GM23338 (cell line): ENCODE data around the gene PLS1. TPM values are rescaled to one million over a fixed set of nuclear protein-coding genes. Genes with fewer than 3 reads are reported as not detected.

ENCODE experiments used
- ATAC-seq: fragments of 200-7000 bp; cut with Tn5 transposase; 3 replicates; pipeline ENCODE4 v1.9.1; 2020
- DNase-seq: peaks from one replicate; pipeline ENCODE4 v3.0.0-alpha.2; 2015; ENCODE audit warnings: low spot score
- H2AFZ ChIP-seq: fragments of 200-600 bp; sonication (generic); 2 replicates; pipeline ENCODE4 v1.8.0; 2016; ENCODE audit warnings: antibody characterized with exemption, mild to moderate bottlenecking, moderate library complexity
- H3F3A ChIP-seq: fragments of 200-600 bp; sonication (generic); replicated peaks from 2 replicates; pipeline ENCODE4 v1.8.0; 2017; ENCODE audit warnings: antibody characterized with exemption, mixed run types, low read depth
- H3K27ac ChIP-seq: fragments of 200-600 bp; sonication (generic); 2 replicates; pipeline ENCODE4 v1.6.1; 2016; ENCODE audit warnings: low read depth
- H3K27me3 ChIP-seq: fragments of 200-600 bp; sonication (generic); 2 replicates; pipeline ENCODE4 v1.8.0; 2016; ENCODE audit warnings: mild to moderate bottlenecking, mixed run types, moderate library complexity; ENCODE audit not compliant: insufficient read depth
- H3K36me3 ChIP-seq: fragments of 200-600 bp; sonication (generic); 2 replicates; pipeline ENCODE4 v1.8.0; 2016; ENCODE audit warnings: mild to moderate bottlenecking; ENCODE audit not compliant: insufficient read depth
- H3K4me1 ChIP-seq: fragments of 200-600 bp; sonication (generic); 2 replicates; pipeline ENCODE4 v1.8.0; 2016; ENCODE audit warnings: mild to moderate bottlenecking, moderate library complexity; ENCODE audit not compliant: insufficient read depth
- H3K4me2 ChIP-seq: fragments of 200-600 bp; sonication (generic); 2 replicates; pipeline ENCODE4 v1.7.1; 2017; ENCODE audit warnings: mixed run types
- H3K4me3 ChIP-seq: fragments of 200-600 bp; sonication (generic); 2 replicates; pipeline ENCODE4 v1.6.1; 2016; ENCODE audit warnings: mixed run types
- H3K79me2 ChIP-seq: fragments of 200-600 bp; sonication (generic); replicated peaks from 2 replicates; pipeline ENCODE4 v1.8.0; 2017; ENCODE audit warnings: mild to moderate bottlenecking; ENCODE audit not compliant: insufficient read depth
- H3K9me2 ChIP-seq: fragments of 200-600 bp; sonication (generic); 2 replicates; pipeline ENCODE4 v1.8.0; 2017; ENCODE audit not compliant: insufficient read depth
- H4K20me1 ChIP-seq: fragments of 200-600 bp; sonication (generic); replicated peaks from 2 replicates; pipeline ENCODE4 v1.8.0; 2017; ENCODE audit warnings: mild to moderate bottlenecking; ENCODE audit not compliant: insufficient read depth
- H3K27ac Mint-ChIP-seq: 2 replicates; pipeline ENCODE4 v1.8.0; 2020; ENCODE audit warnings: inconsistent platforms, mild to moderate bottlenecking, moderate library complexity, mixed read lengths
- H3K27me3 Mint-ChIP-seq: 3 replicates; pipeline ENCODE4 v1.8.0; 2022; ENCODE audit warnings: low read depth, mild to moderate bottlenecking, moderate library complexity, mixed read lengths, inconsistent platforms; ENCODE audit not compliant: insufficient read depth, poor library complexity
- H3K36me3 Mint-ChIP-seq: 3 replicates; pipeline ENCODE4 v1.8.0; 2021; ENCODE audit warnings: low read depth, mild to moderate bottlenecking, inconsistent platforms, moderate library complexity, mixed read lengths
- H3K4me1 Mint-ChIP-seq: 3 replicates; pipeline ENCODE4 v1.8.0; 2020; ENCODE audit warnings: mild to moderate bottlenecking, inconsistent platforms, mixed read lengths
- H3K4me3 Mint-ChIP-seq: 3 replicates; pipeline ENCODE4 v1.8.0; 2021; ENCODE audit warnings: moderate library complexity, mild to moderate bottlenecking, inconsistent platforms, mixed read lengths
- H3K9me3 Mint-ChIP-seq: 3 replicates; pipeline ENCODE4 v1.8.0; 2020; ENCODE audit warnings: moderate library complexity, mild to moderate bottlenecking, inconsistent platforms, mixed read lengths
- CREB1 ChIP-seq: fragments of 250-450 bp; sonication (Bioruptor Pico); IDR thresholded peaks from 2 replicates; pipeline ENCODE4 v1.5.0; 2020; ENCODE audit warnings: low read depth, mild to moderate bottlenecking, moderate library complexity
- CTCF ChIP-seq, 2 experiments: fragments of 200-600 bp in 1 of 2; sonication (generic) in 1 of 2; conservative IDR thresholded peaks; 2 replicates each; pipeline versions ENCODE4 v1.5.1 to v1.6.1; 2016 to 2017; ENCODE audit warnings: antibody characterized with exemption in 2 of 2, low read depth in 2 of 2, mild to moderate bottlenecking in 2 of 2, moderate library complexity in 1 of 2
- ETS1 ChIP-seq: IDR thresholded peaks from 2 replicates; pipeline ENCODE4 v1.6.1; 2016; ENCODE audit warnings: antibody characterized with exemption
- EZH2 ChIP-seq: fragments of 200-600 bp; sonication (generic); IDR thresholded peaks from one replicate; pipeline ENCODE4 v1.8.0; 2017; ENCODE audit warnings: antibody characterized with exemption, mild to moderate bottlenecking, low read depth; ENCODE audit not compliant: unreplicated experiment
- EZH2phosphoT487 ChIP-seq: fragments of 200-600 bp; sonication (generic); IDR thresholded peaks from one replicate; pipeline ENCODE4 v1.8.1; 2018; ENCODE audit warnings: antibody characterized with exemption; ENCODE audit not compliant: unreplicated experiment
- JUNB ChIP-seq: IDR thresholded peaks from one replicate; pipeline ENCODE4 v1.6.1; 2016; ENCODE audit warnings: antibody characterized with exemption; ENCODE audit not compliant: unreplicated experiment
- NANOG ChIP-seq: IDR thresholded peaks from 2 replicates; pipeline ENCODE4 v1.6.1; 2016; ENCODE audit warnings: antibody characterized with exemption, borderline replicate concordance
- POLR2AphosphoS5 ChIP-seq: IDR thresholded peaks from 2 replicates; pipeline ENCODE4 v1.6.1; 2016; ENCODE audit warnings: antibody characterized with exemption, low read depth
- REST ChIP-seq: IDR thresholded peaks from one replicate; pipeline ENCODE4 v1.6.1; 2018; ENCODE audit warnings: antibody characterized with exemption; ENCODE audit not compliant: unreplicated experiment
- STAT1 ChIP-seq: IDR thresholded peaks from one replicate; pipeline ENCODE4 v1.6.1; 2016; ENCODE audit warnings: antibody characterized with exemption; ENCODE audit not compliant: unreplicated experiment
- ZNF114 ChIP-seq: fragments of 250-450 bp; sonication (Bioruptor Pico); IDR thresholded peaks from 2 replicates; pipeline ENCODE4 v1.5.0; 2020; ENCODE audit warnings: mild to moderate bottlenecking, moderate library complexity
- ZNF331 ChIP-seq: fragments of 250-450 bp; sonication (Bioruptor Pico); IDR thresholded peaks from 2 replicates; pipeline ENCODE4 v1.5.0; 2020; ENCODE audit warnings: low read depth, mild to moderate bottlenecking, moderate library complexity
- ZNF462 ChIP-seq: fragments of 250-450 bp; sonication (Bioruptor Pico); IDR thresholded peaks from 2 replicates; pipeline ENCODE4 v1.5.0; 2020; ENCODE audit warnings: mild to moderate bottlenecking, moderate library complexity
- polyA plus RNA-seq: library from polyadenylated mRNA; unstranded; fragments of >200 nt; fragmentation: Nextera tagmentation; extraction: Ambion mirVana; gene quantifications from 2 replicates; pipeline ENCODE4 v1.2.1, GENCODE V29; 2016
- total RNA-seq: library from RNA; depleted of rRNA; stranded (reverse); fragments of >200 nt; shearing (Covaris generic); gene quantifications from 2 replicates; pipeline ENCODE4 v1.2.3, GENCODE V29; 2014

PLS1 gene
- total and polyA plus RNA-seq, 2 experiments from 2014 or later, result 18.4 to 42.2 TPM

- no peak overlapping the region for H3K27ac Mint-ChIP-seq
- H3K27me3 Mint-ChIP-seq, result no peaks in the 10 kb centered on the region
- no peaks in the 10 kb centered on the region for H3K9me3 Mint-ChIP-seq
- peaks cover 11% of the 10 kb centered on the region; the same call in 1 of the 2 replicates for H3K79me2 ChIP-seq
- no peak overlapping the region for H2AFZ ChIP-seq
- peaks cover 2% of the 10 kb centered on the region; the same call in 1 of the 3 replicates for H3K4me1 Mint-ChIP-seq
- DNase-seq, result no peak
- no peak for ATAC-seq
- no peaks in the 10 kb centered on the region for H3K36me3 ChIP-seq
- no peaks in the 10 kb centered on the region for H3K36me3 Mint-ChIP-seq
- no peak overlapping the region for H3K4me3 ChIP-seq
- H4K20me1 ChIP-seq, result no peaks in the 10 kb centered on the region; the same call in 1 of the 2 replicates
- TF ChIP-seq CREB1 (CRISPR knock-in tag), result no peak
- no peak for TF ChIP-seq EZH2
- no peak for TF ChIP-seq CTCF (conservative IDR thresholded peaks at IDR 0.05; ENCODE audit: low read depth in 2 of 2)
- TF ChIP-seq EZH2phosphoT487, result no peak
- no peak for TF ChIP-seq JUNB
- no peak for TF ChIP-seq REST
- TF ChIP-seq ZNF331 (CRISPR knock-in tag), result no peak
- no peak for TF ChIP-seq STAT1
- no peak for TF ChIP-seq NANOG
- TF ChIP-seq ZNF114, result no peak
- no peak for TF ChIP-seq ZNF462
- no peak for TF ChIP-seq ETS1
- TF ChIP-seq POLR2AphosphoS5, result no peak
- no peaks in the 10 kb centered on the region for H3K27me3 ChIP-seq
- H3K4me3 Mint-ChIP-seq, result no peak overlapping the region
- no peaks in the 10 kb centered on the region for H3K4me1 ChIP-seq
- H3K4me2 ChIP-seq, result no peak overlapping the region
- H3K27ac ChIP-seq, result no peak overlapping the region
- no peaks in the 10 kb centered on the region for H3F3A ChIP-seq
- H3K9me2 ChIP-seq, result no peaks in the 10 kb centered on the region
Measured at GRCh38 chr3:142609136-142609535, 12.9 kb downstream of the PLS1 start.
